ENCODE data around the gene CEP20. TPM values are rescaled to one million over a fixed set of nuclear protein-coding genes. Genes with fewer than 3 reads are reported as not detected.
A peak's percentile ranks its signal among the peaks of the same experiment; 100 is the strongest.

Gene CEP20
- total RNA-seq, 1 donor from 2014 or later: 36.4 TPM

DNA sequence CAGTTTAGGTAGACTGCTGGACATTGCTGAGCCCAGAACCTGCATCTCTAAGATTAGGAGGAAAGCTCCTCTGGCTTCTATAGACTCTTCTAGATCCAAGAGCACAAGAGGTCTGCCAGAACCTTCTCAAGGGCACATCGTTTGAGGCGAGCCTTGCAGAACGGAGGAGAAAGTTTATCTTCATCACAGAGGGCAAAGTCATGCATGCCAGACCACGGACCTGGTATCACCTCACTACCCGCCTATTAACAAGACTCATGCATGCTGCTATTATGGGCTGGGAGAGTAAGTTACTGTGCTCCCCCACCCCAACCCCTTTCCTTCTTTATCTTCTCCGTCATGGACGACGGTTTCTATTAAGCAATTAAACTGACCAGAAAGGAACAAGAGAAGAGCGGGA lies 54.9 kb downstream of the CEP20 start:
- ATAC-seq (ENCODE audit: low read depth) (no peak), DNase-seq (no peak)
- ChIA-PET CTCF (no interaction called here), POLR2A (no interaction called here)
- Mint-ChIP-seq H3K9me3 (no peaks in the 10 kb centered on the region), H3K4me3 (no peak overlapping the region), H3K36me3 (ENCODE audit: low read depth) (no peaks in the 10 kb centered on the region), H3K27ac (no peak overlapping the region), H3K27me3 (no peaks in the 10 kb centered on the region), H3K4me1 (peaks cover 14% of the 10 kb centered on the region)
- TF ChIP-seq, protein P1, sequence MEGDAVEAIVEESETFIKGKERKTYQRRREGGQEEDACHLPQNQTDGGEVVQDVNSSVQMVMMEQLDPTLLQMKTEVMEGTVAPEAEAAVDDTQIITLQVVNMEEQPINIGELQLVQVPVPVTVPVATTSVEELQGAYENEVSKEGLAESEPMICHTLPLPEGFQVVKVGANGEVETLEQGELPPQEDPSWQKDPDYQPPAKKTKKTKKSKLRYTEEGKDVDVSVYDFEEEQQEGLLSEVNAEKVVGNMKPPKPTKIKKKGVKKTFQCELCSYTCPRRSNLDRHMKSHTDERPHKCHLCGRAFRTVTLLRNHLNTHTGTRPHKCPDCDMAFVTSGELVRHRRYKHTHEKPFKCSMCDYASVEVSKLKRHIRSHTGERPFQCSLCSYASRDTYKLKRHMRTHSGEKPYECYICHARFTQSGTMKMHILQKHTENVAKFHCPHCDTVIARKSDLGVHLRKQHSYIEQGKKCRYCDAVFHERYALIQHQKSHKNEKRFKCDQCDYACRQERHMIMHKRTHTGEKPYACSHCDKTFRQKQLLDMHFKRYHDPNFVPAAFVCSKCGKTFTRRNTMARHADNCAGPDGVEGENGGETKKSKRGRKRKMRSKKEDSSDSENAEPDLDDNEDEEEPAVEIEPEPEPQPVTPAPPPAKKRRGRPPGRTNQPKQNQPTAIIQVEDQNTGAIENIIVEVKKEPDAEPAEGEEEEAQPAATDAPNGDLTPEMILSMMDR (IDR thresholded peaks at IDR 0.05): no peak
- intact Hi-C loops (cut with micrococcal nuclease): no loop called here

DNA sequence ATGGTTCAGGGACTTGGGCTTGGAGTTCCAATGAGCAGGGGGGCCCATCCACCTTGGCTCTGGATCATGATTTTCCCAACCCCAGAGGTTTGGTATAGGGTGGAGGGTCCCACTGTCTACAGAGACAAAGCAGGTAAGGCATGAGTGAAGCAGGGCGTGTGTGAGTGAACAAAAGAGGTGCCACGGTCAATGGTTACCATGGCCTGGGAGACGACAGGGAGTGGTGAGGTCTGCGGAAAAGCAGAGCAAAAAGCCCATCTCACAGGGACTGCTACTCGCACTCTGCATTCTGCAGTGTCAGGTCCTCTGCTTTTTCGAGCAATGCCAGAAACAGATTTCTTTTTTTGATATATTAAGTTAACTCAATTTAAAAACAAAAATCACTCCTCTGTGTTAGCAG lies 56.2 kb downstream of the CEP20 start:
- ChIA-PET POLR2A (interaction anchor here (0.6 kb wide), 1 partner anchor 77 kb away, joined by 3 read pairs; no protein-coding TSS in a partner anchor), CTCF (no interaction called here)
- intact Hi-C loops (cut with micrococcal nuclease): no loop called here
- Mint-ChIP-seq H3K4me3 (no peak overlapping the region), H3K9me3 (no peaks in the 10 kb centered on the region), H3K27me3 (no peaks in the 10 kb centered on the region), H3K36me3 (ENCODE audit: low read depth) (no peaks in the 10 kb centered on the region), H3K4me1 (peaks cover 14% of the 10 kb centered on the region), H3K27ac (no peak overlapping the region)
- TF ChIP-seq, protein P1 (IDR thresholded peaks at IDR 0.05): no peak
- ATAC-seq (ENCODE audit: low read depth): no peak
- no peak for DNase-seq

DNA sequence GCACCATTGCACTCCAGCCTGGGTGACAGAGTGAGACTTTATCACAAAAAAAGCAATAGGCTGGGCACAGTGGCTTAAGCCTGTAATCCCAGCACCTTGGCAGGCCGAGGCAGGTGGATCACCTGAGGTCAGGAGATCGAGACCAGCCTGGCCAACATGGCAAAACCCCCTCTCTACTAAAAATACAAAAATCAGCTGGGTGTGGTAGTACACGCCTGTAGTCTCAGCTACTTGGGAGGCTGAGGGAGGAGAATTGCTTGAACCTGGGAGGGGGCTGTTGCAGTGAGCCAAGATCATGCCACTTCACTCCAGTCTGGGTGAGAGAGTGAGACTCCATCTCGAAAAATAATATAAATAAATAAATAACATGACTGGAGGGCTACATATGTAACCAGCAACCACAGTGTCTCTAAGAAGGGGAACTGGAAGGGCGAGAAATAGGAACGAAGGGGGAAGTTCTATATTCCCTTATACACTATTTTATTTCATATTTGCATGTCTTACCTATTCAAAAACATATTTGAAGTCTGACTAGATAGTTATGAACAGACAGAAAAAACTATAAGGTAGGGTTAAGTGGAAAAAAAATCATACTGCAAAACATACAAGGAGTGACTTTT lies 57.5 kb downstream of the CEP20 start:
- Mint-ChIP-seq H3K9me3 (no peaks in the 10 kb centered on the region), H3K36me3 (ENCODE audit: low read depth) (no peaks in the 10 kb centered on the region), H3K27me3 (no peaks in the 10 kb centered on the region), H3K4me1 (peaks cover 14% of the 10 kb centered on the region), H3K4me3 (no peak overlapping the region), H3K27ac (no peak overlapping the region)
- CTCF ChIA-PET: no interaction called here
- intact Hi-C loops (cut with micrococcal nuclease): no loop called here
- peak; percentile 31 for ATAC-seq (ENCODE audit: low read depth)
- TF ChIP-seq, protein P1 (IDR thresholded peaks at IDR 0.05): no peak
- no peak for DNase-seq
- POLR2A ChIA-PET: no interaction called here

DNA sequence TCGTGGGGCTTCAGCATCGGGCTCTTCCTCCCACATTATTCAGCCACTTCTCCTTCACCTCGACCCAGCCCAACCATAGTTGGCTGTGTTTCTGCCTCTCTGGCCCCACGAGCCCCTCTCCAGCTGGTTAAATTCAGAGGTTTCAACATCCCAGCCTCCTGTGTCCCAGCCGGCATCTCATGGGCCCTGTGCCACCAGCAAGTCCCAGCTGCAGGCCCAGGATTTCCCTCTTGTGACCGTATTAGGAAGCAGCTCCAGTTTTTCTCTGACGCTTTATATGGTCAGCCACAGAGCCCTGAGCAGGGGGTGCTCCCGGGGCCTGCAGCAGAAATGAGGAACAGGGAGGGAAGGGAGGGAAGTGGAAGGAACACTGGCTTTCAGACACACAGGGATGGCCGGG lies 58.9 kb downstream of the CEP20 start:
- CTCF ChIA-PET: no interaction called here
- Mint-ChIP-seq H3K27ac (no peak overlapping the region), H3K4me1 (peaks cover 14% of the 10 kb centered on the region), H3K36me3 (ENCODE audit: low read depth) (no peaks in the 10 kb centered on the region), H3K4me3 (no peak overlapping the region), H3K9me3 (no peaks in the 10 kb centered on the region), H3K27me3 (no peaks in the 10 kb centered on the region)
- DNase-seq (no peak), ATAC-seq (ENCODE audit: low read depth) (no peak)
- POLR2A ChIA-PET: no interaction called here
- intact Hi-C loops (cut with micrococcal nuclease): no loop called here
- TF ChIP-seq, protein P1 (IDR thresholded peaks at IDR 0.05): no peak

DNA sequence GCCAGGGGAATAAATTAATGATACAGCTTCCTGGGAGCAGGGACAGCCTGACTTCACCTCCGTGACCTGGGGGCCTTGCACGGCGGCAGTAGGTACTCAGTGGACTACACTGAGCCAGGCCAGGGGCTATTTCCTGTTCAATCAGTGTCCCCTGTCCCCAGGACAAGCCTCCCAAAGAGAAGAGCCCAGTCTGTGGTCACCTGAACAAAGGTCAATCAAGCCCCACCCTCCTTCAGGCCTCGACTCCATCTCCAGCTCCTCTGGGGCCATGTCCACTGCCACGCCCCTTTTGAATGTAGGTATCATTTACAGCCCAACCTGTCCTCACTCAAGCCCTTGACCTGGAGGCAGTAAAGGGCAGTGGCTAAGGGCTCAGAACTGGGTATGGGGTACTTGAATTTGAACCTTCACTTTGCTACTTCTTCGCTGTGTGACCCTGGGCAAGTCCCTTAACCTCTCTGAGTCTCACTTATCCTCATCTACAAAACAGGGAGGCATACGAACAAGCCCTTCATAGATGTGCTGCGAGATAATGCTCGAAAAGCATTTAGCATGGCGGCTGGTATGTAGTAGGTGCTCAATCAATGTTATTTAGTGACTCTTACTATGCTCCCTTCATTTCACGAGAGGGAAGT lies 60.6 kb downstream of the CEP20 start:
- no peaks in the 10 kb centered on the region for H3K36me3 Mint-ChIP-seq (ENCODE audit: low read depth)
- no peaks in the 10 kb centered on the region for H3K9me3 Mint-ChIP-seq
- TF ChIP-seq, protein P1 (IDR thresholded peaks at IDR 0.05): no peak
- ChIA-PET CTCF (no interaction called here), POLR2A (no interaction called here)
- H3K4me1 Mint-ChIP-seq: peaks cover 14% of the 10 kb centered on the region
- no peaks in the 10 kb centered on the region for H3K27me3 Mint-ChIP-seq
- no peak overlapping the region for H3K27ac Mint-ChIP-seq
- DNase-seq (no peak), ATAC-seq (ENCODE audit: low read depth) (no peak)
- intact Hi-C loops (cut with micrococcal nuclease): no loop called here
- H3K4me3 Mint-ChIP-seq: no peak overlapping the region

Measured in activated B cell treated with CpG ODN at 0.5 μM for 24 hours (primary cell).